ENCODE data around the gene JAK3.

DNA sequence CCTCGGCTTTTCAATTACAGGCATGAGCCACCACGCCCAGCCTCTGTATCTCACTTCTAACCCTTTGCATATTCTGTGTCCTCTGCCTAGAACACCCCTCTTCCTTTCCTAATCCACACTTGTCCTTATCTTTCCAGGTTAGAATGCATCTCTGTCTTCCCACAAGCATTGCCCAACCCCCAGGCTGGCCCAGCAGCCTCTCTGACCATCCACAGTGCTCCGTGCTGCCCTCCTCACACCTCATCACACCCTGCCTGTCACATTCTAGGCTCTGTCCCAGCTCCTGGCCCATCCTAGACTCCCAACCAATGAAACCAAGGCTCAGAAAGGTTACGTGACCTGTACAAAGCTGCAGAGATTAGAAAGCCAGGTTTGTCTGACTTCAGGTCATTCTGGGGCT lies 11.3 kb downstream of the JAK3 start:
- TF ChIP-seq BRCA1 (CRISPR knock-in tag; IDR thresholded peaks at IDR 0.05) (no peak), SIN3A (IDR thresholded peaks at IDR 0.05; ENCODE audit: borderline replicate concordance, low read depth, low read length) (no peak), ZNF747 (CRISPR knock-in tag; IDR thresholded peaks at IDR 0.05; ENCODE audit: borderline replicate concordance) (no peak)
